Fibroblast of peridontal ligament (primary cell): ENCODE data around the gene SUPT3H.
A peak's percentile ranks its signal among the peaks of the same experiment; 100 is the strongest.

ENCODE experiments used
- DNase-seq: peaks from one replicate; pipeline ENCODE4 v3.0.0-alpha.2; 2010; ENCODE audit errors: extremely low read depth

SUPT3H gene

DNA sequence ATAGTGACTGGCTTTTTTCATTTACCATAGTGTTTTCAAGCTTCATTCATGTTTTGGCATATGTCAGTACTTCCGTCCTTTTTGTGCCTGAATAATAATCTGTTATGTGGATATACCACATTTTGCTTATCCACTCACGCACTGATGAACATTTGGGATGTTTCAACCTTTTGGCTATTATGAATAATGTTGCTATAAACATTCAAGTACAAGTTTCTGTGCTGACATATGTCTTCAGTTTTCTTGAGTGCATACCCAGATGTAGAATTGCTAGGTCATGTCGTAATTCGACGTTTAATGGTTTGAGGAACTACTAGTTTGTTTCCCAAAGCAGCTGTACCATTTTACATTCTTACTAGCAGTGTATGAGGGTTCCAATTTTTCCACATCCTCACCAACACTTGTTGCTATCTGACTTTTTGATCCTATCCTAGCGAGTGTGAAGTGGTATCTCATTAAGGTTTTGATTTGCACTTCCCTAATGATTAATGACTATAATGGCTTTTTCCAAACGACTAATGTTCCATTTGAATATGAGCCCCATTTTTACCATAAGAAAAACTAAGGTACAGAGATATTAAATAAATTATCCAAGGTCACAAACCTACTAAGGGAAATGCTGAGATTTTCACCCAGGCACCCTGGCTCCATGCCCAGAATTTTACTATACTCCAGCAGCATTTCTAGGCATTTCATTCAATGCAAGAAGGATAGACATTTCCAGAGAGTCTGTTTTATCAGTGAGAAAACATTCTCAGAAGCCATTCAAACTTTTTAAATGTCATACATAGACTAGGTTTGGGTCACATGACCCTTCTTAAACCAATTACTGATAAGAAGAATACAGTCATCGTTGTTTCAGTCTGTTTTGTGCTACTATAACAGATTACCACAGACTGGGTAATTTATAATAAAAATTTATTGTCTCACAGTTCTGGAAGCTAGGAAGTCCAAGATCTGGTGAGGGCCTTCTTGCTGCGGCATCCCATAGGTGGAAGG lies 120.7 kb downstream of the SUPT3H start:
- peak; percentile 20 for DNase-seq

DNA sequence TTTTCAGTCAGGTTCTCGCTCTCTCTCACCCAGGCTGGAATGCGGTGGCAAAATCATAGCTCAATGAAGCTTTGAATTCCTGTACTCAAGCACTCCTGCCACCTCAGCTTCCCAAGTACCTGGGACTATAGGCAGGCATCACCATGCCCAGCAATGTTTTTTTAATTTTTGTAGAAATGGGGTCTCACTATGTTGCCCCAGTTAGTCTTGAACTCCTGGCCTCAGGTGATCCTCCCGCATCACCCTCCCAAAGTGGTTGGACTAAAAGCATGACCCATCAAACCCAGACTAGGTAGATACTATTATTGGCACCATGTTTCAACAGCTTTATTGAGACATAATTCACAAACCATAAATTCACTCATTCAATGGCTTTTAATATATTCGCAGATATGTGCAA lies 122.3 kb downstream of the SUPT3H start:
- DNase-seq, result no peak

DNA sequence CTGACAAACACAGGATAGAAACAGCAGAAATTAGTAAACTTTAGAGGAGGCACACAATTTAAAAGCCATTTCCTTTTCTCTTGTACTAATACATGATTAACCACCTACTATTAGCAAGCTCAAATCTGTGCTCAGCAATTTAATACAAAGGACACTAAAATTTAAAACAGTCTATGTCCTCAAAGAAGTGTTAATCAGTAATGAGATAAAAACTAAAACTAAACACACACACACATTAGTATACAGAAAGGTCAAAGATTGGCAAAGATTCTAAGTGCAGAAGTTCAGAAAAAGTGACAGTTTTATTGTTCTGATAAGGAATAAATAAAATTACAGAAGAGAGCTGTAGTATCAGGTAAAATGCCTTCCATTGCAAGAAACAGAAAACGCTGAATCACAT lies 123.5 kb downstream of the SUPT3H start:
- no peak for DNase-seq

DNA sequence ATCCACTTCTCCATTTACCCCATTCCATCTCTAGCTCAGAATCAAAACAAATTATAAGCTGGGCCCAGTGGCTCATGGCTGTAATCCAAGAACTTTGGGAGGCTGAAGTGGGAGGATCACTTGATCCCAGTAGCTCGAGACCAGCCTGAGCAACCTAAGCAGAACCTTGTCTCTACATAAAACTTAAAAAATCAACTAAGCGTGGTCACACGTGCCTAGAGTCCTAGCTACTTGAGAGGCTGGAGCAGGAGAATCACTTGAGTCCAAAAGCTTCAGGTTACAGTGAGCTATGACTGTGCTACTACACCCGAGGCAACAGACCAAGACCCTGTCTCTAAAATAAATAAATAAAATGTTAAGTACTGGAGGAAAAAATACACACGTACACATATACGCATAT lies 124.3 kb downstream of the SUPT3H start:
- DNase-seq, result no peak

DNA sequence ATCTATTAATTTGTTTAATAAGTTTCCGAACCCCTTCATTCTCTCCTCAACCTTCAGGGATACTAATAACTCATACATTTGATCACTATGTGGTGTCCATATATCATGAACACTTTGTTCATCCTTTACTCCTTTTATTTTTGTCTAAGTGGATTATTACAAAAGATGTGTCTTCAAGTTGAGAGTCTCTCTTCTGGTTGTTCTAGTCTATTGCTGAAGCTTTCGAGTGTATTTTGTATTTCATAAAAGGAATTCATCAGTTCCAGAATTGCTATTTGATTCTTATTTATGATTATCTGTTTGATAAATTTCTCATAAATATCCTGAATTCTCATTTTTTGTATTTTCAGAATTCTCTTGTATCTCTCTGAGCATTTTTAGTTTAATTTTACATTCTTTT lies 146.1 kb downstream of the SUPT3H start:
- no peak for DNase-seq

DNA sequence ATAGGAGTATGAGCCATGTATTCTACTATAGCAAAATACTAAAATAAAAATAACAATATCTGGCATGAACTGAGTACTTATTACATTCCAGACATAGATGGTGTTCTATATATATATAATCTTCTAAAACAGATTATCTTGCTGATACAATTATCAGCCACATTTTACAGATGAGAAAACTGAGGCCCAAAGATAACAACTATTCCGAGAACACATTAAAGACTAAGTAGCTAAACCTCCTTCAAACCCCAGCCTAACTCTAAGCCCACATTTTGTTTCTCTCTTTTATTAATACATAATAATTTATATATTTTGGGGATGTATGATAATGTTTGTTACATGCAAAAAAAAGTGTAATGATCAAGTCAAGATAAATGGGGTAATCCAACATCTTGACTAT lies 148.3 kb downstream of the SUPT3H start:
- DNase-seq, result no peak

DNA sequence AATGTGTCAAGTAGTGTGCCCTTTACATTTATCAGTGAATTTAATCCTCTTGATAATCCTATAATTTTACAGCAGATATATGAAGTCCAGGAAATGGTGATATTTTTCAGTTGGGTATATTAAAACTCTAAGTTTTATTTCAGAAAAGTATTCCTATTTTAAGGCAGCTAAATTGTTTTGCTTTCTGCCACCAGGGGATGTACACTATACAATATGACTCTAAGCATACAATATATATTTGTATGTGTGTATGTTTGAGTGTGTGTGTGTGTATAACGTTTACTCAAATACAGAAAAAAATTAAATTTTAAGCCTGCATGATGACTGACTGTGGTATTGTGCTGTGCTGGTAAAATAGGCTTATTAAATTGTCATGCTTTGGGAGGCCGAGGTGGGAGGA lies 151.7 kb downstream of the SUPT3H start:
- no peak for DNase-seq

DNA sequence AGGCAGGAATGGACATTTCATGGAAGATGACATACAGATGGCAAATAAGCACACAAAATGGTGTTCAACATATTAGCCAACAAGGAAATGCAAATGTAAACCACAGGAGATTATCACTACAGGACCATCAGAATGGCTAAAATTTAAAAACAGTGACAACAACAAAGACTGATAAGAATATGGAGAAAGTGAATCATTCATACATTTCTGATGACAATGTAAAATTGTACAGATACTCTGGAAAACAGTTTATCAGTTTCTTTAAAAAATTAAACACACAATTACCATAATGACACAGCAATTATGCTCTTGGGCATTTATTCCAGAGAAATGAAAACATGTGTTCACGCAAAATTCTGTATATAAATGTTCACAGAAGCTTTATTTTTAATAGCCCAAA lies 155.4 kb downstream of the SUPT3H start:
- DNase-seq, result no peak

DNA sequence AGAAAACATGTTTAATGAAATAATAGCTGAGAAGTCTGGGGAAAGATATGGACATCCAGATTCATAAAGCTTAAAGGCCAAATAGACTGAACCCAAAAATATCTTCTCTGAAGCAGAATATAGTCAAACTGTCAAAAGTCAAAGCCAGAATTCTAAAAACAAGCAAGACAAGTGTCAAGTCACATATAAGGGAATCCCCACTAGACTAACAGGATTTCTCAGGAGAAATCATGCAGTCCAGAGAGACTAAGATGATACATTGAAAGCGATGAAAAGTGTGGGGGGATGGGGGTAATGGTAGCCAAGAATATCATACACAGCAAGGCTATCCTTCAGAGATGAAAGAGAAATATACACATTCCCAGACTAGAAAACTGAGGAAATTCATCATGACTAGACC lies 162.0 kb downstream of the SUPT3H start:
- DNase-seq, result no peak

DNA sequence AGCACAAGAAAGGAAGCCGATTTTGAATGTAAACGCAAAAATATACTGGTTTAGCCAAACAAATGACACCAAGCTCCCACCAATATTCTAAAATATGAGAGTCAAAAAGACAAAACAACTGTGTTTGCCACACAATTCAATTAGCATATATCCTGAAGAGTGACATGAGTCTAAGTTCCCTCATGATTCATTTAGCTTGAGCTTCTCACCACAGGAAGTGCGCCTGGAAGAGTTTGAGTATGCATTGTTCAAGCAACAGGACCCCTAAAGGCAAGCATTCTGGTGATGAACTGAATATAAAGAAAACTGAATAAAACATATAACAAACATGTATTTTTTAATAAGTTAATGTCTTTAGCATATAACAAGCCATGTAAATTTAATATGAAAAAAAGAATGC lies 164.8 kb downstream of the SUPT3H start:
- no peak for DNase-seq

DNA sequence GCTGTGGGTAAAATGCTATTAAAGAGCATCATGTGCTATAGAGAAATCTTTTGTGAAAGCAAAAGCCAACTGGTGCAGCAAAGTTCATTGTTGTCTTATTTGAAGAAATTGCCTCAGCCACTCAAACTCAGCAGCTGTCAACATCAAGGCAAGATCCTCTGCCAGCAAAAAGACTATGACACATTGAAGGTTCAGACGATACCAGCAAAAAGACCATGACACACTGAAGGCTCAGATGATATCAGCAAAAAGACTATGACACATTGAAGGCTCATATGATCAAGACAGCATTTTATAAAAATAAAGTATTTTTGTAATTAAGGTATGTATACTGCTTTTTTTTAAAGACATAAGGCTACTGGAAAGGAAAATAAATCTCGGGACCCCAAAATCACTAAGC lies 168.0 kb downstream of the SUPT3H start:
- DNase-seq, result no peak

DNA sequence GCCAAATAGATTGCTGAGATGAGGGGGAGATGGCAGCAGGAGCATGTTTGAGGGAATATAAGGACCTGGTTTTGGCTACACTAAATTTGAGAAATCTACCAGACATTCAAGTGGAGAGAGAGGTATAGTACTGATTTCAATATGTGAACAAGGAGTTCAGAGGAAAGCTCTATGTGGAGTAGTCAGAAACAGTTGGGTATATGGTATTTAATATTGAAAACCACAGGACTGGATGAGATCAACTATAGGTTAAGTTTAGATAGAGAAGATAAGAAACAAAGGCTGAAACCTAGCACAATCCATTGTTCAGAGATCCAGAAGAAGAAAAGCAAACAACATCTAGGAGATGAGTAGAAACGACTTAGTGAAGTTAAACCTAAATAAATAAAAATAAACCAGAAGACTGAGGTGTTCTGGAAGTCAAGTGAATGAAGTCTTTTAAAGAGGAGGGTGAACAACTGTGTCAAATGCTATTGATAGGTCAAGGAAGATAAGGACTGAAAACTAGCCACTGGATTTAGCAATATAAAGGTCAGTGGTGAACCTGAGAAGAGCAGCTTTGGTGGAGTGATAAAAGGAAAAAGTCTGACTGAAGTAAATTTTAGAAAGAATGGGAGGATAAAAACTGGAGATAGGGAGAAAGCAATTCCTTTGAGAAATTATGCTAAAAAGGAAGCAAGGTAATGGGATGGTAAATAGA lies 170.8 kb downstream of the SUPT3H start:
- DNase-seq, result no peak

DNA sequence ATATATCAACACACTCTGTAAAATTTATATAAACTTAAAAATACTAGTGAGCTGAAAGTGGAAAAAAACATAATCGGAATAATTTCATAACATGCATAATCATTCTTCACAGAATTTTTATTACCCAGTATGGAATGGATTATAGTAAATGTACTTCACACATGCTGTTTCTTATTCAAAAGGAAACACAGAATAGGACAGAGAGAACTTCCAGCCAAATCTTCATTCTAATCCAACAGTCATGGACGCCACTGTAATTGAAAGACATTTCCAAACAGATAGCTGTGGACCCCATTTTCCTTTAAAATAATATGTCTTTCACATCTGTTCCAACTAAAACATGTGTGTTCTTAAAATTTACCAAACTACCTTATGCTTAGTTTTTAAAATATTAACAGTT lies 176.2 kb downstream of the SUPT3H start:
- no peak for DNase-seq

DNA sequence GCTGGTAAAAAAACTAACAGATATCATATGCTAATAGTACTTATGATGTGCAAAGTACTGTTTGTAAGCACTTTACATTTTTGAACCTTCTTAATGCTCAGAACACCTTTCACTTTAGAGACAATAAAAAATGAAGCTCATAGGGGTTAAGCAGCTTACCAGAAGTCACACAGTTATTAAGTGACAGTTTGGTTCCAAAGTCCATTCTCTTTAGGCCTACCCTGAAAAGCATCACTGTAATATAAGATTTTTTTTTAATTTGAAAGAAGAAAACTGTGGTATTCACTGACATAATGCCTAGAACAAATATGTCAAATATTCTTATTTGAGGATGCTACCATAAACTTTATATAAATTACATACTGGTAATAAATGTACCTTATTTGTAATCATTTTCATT lies 177.2 kb downstream of the SUPT3H start:
- DNase-seq, result no peak

DNA sequence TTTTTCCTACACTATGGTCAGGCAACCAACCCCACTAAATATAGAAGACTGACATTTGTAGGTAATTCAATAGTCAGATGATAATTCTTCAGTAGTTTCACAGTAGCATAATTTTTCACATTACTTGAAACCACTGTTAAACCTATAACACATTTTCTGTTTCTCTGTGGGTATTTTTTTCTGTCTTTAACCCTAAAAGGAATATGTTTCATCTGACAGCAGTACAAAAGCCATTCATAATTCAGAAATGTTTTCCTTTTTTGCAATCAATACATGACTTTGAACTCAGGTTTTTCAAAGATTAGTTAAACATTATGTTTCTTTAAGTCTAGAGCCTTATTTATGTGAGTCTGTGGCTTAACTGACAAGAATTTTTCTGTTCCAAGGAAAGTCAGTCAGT lies 178.2 kb downstream of the SUPT3H start:
- DNase-seq, result no peak

DNA sequence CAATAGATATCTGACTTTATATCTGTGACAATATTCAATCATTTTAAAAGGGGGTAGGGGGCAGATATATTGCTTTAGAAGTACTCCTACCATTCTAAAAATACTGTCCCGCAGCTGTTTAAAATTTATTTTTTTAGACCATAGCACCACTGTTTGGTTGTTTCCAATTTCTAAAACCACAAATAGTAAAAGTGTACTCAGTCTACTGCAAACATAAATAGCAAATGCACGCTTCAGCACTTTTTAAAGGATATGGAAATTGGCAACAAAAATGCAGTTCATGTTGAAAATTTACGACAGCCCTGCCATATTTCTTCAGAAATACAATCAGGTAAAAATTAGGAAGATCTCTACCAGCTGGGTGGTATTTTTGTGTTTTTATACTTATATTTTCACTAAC lies 181.6 kb downstream of the SUPT3H start:
- peak; percentile 23 for DNase-seq

DNA sequence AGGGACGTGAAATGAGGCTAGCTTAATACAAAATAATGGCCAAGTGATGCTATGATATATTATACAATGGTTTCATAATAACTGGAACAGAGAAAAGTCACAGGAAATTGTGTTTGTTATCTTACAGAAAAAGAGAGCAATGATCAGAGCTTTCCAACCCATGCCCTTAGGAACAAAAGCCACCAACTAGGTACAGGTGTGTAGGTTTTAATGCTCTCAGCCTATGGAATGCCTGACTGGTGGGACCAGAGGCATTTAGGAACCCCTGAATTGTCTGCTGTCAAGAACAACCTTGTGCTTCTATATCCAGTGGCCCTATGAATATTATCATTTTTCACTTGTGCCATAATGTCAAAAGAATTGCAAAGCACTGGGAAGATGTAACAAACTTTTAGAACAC lies 182.6 kb downstream of the SUPT3H start:
- DNase-seq, result no peak

DNA sequence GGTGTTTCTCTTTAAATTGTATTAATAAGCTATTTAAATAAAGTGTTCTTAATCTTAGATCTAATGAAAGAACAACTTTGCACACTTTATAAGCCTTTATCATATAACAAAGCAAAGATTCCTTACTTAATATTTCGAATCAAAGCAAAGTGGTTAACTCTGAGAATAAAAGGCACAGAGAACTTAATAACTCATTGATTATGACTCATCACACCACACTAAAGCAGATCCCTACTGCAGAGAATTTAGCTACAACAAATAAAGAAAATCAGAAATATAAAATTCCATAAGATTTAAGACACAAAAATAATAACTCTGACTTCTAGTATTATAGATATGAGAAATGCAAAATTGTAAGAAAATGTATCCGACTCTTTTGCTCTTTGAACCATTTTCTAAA lies 185.2 kb downstream of the SUPT3H start:
- DNase-seq, result no peak

DNA sequence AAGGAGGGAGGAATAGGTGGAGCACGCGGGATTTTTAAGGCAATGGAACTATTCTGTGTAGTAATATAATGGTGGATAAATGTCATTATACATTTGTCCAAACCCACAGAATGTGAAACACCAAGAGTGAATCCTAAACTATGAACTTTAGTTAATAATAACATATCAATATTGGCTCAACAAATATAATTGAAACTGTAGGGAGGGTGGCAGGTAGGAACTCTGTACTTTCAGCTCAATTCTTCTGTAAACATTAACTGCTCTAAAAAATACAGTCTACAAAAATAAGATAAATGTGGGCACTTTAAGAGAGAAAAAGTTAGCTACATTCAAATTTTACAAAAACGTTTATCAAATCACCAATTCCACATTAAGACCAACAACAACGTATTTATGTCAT lies 186.3 kb downstream of the SUPT3H start:
- no peak for DNase-seq

DNA sequence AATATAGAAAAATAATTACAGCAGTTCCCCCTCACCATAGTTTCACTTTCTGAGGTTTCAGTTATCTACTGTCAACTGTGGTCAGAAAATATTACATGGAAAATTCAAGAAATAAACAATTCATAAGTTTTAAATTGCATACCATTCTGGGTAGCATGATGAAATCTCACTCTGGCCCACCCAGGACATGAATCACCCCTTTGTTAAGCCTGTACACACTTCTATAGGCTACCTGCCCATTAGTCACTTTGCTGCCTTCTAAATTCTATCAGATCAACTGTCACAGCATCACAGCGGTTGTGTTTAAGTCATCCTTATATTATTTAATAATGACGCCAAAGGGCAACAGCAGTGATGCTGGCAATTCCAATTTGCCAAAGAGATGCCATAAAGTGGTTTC lies 189.9 kb downstream of the SUPT3H start:
- DNase-seq, result peak; percentile 61

DNA sequence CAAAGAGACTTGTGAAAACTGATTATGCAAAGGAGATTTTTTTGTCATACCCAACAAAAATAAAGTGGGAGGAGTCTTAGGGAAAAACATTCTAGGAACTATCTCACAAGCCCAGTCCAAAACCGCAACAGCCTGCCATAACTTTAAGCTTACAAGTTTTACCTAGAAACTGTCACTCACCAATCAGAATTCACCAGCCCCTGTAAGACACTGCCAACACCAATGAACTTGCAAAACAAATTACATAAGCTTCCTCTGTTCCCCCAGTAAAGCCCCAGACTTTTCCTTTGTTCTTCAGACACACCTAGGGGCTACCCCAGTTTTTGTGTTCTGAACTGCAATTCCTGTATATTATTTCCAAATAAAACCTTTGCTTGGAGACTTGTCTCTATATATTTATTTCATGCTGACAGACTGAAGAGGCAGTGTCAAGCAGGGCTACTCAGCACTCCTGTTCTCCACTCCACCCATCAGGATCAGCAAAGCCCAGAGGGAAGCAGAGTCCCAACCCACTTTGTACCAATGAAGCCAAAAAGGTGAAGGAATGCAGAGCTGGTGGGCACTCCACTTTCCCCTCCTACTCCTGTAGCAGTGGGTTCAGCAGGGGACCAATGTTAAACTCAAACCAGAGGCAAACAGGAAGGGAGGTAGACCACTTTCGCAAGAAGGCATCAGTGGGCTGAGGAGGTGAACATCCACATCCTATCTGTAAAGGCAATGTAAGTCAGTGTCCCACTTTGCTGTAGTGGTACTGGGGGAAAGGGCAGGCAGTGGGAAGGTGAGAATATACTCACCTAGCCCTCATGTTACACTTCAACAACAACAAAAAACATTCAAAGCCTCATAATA lies 192.1 kb downstream of the SUPT3H start:
- DNase-seq, result no peak

DNA sequence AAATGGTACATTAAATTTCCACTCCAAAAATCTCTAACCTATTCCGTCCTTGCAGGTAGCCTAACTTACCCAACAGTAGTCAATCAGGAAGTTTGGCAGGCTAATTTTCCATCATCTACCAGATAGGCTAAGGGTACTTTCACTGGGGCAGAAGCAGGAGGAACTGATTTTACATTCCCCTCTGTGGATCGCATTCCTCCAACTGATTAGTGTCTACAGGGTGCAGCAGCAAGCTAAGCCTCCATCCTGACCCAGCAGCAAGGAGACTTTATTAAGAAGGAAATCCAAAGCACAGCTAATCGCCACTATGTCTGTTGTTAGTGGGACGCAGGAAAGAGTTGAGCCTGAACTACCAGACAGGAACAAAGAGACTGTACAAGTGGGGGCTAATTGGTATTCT lies 192.8 kb downstream of the SUPT3H start:
- no peak for DNase-seq
